Measurements from ENCODE around the gene TRIM52. TPM values are rescaled to one million over a fixed set of nuclear protein-coding genes. Genes with fewer than 3 reads are reported as not detected.

TRIM52 gene
- total and polyA plus RNA-seq, 2 of the 4 experiments (the other 2 are of a cell fraction): 2.3 to 6.9 TPM

DNA sequence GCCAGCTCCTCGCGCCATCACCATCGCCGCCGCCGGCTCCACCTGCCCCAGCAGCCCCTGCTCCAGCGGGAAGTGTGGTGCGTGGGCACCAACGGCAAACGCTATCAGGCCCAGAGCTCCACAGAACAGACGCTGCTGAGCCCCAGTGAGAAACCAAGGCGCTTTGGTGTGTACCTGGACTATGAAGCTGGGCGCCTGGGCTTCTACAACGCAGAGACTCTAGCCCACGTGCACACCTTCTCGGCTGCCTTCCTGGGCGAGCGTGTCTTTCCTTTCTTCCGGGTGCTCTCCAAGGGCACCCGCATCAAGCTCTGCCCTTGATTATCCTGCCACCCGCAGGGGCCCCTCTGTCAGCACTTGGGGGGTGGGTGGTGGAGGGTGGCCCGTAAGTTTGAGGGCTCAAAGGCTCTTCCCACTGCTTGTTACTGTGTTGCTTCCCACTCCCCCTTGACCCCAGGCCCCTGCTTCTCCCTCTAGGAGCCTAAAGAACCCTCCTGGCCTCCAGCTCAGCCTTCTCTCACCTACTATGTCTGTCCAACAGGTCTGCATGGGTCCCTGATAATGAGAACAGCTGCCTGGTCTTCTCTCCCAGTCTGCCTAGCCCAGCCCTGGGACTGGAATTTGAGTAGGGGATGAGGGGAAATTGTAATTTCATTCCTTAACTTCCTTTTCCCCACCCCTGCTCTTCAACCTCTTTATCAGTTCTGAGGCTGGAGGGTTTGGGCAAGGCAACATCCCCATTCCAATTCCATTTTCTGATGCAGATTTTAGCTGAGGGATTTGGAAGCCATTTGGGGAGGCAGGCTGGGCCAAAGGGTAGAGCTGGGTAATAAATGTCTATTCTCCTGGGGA, 26.3 kb downstream of the TRIM52 start:
- ATAC-seq (ENCODE audit: low read depth) (peak; percentile 30), DNase-seq (no peak)
- Histone ChIP-seq H3K4ac (ENCODE audit: low read depth, low read length) (no peak overlapping the region), H3K4me3 (ENCODE audit: insufficient read depth, low read depth, low read length) (no peak overlapping the region), H3K9me1 (ENCODE audit: insufficient read depth, low read length) (peaks cover 6% of the 10 kb centered on the region), H2BK5ac (ENCODE audit: low read depth, low read length, poor library complexity, severe bottlenecking) (no peak overlapping the region), H2AK5ac (ENCODE audit: low read depth, low read length) (no peak overlapping the region), H2BK15ac (ENCODE audit: low read depth, low read length) (no peak overlapping the region), H3K23ac (ENCODE audit: low read depth, low read length) (no peak overlapping the region), H3K14ac (replicated peaks; ENCODE audit: low read depth, low read length) (no peak overlapping the region), H3K27ac (ENCODE audit: insufficient read depth, low read length) (no peak overlapping the region), H3K79me1 (ENCODE audit: low read depth in 1 of 2, low read length in 2 of 2) (peaks cover 17 to 40% of the 10 kb centered on the region in 2 experiments), H3K4me1 (ENCODE audit: control insufficient read depth, insufficient read depth, low read length) (no peaks in the 10 kb centered on the region), H2BK20ac (ENCODE audit: low read depth, low read length) (no peak overlapping the region), H3K27me3 (ENCODE audit: control insufficient read depth, insufficient read depth, low read length) (no peaks in the 10 kb centered on the region), H4K20me1 (ENCODE audit: insufficient read depth, low read length) (peaks cover 63% of the 10 kb centered on the region), H3K9me3 (ENCODE audit: control insufficient read depth, insufficient read depth, low read length) (no peaks in the 10 kb centered on the region), H2AK9ac (replicated peaks; ENCODE audit: low read depth, low read length, poor library complexity) (peak overlapping the region; percentile 50), H4K5ac (ENCODE audit: low read depth, low read length) (no peak overlapping the region), H3K36me3 (ENCODE audit: control insufficient read depth, insufficient read depth, low read length) (peaks cover 77% of the 10 kb centered on the region), H4K8ac (ENCODE audit: low read depth in 2 of 2, low read length in 2 of 2) (no peak overlapping the region), H3K4me2 (ENCODE audit: low read depth, low read length) (no peak overlapping the region), H3K18ac (ENCODE audit: low read depth, low read length) (no peak overlapping the region), H2AFZ (replicated peaks; ENCODE audit: low read length, poor library complexity) (peak overlapping the region; percentile 19), H3K56ac (ENCODE audit: extremely low read depth, insufficient read depth, low read length) (no peak overlapping the region), H4K91ac (ENCODE audit: insufficient read depth, low read depth, low read length) (no peak overlapping the region), H3K9ac (ENCODE audit: low read depth, low read length) (no peak overlapping the region), H2BK120ac (ENCODE audit: low read depth, low read length) (no peak overlapping the region)
- intact Hi-C loops (cut with micrococcal nuclease): no loop called here
- POLR2A ChIA-PET (ENCODE audit: unreplicated experiment): interaction anchor here (0.6 kb wide), 1 partner anchor 10 kb away, joined by 4 read pairs; no protein-coding TSS in a partner anchor
- in situ Hi-C loops (cut with MboI; ENCODE audit: low sequenced_read_pairs): no loop called here
- WGBS, 2 experiments (ENCODE audit: extremely low coverage in 2 of 2, insufficient read length in 1 of 2): 93% methylated on average over 13 of the region's 22 CpGs; no CpG with 5 or more reads in 1 of the 2 experiments
- TF ChIP-seq POLR2A (IDR thresholded peaks at IDR 0.05; ENCODE audit: low read depth, low read length): peak; percentile 15; the same call in 1 of the 2 replicates
- TF ChIP-seq RCOR1 (IDR thresholded peaks at IDR 0.05; ENCODE audit: insufficient replicate concordance, low read length): no peak
- dilution Hi-C loops (cut with HindIII; ENCODE audit: low sequenced_read_pairs, unreplicated experiment): no loop called here
- BruUV-seq (replicated peaks): no TSS peak
- CTCF ChIA-PET: interaction anchor here (0.6 kb wide), 1 partner anchor 1396 kb away, joined by 3 read pairs; no protein-coding TSS in a partner anchor

Data from IMR-90 (cell line).